ENCODE measurements around the gene JDP2.

The JDP2 gene

GRCh38 chr14:75409316-75410205 lies 18.3 kb upstream of the JDP2 start:
- H3K27me3 ChIP-seq (ENCODE audit: low read length), result no peaks in the 10 kb centered on the region
- no peaks in the 10 kb centered on the region for H3K79me2 ChIP-seq (ENCODE audit: insufficient read depth, low read length)
- no peaks in the 10 kb centered on the region for H3F3A ChIP-seq (ENCODE audit: insufficient read depth)
- no peak overlapping the region for H3K4me3 ChIP-seq (ENCODE audit: insufficient read depth, low read length, poor library complexity, severe bottlenecking)
- H3K9ac ChIP-seq (ENCODE audit: low read length), result no peak overlapping the region
- H3K4me2 ChIP-seq (ENCODE audit: low read depth, low read length, poor library complexity, severe bottlenecking), result no peak overlapping the region
- no peaks in the 10 kb centered on the region for H3K9me3 ChIP-seq (ENCODE audit: insufficient read depth, low read length)
- no peak for TF ChIP-seq EZH2phosphoT487 (conservative IDR thresholded peaks at IDR 0.05; ENCODE audit: low read length)
- TF ChIP-seq, protein P1, sequence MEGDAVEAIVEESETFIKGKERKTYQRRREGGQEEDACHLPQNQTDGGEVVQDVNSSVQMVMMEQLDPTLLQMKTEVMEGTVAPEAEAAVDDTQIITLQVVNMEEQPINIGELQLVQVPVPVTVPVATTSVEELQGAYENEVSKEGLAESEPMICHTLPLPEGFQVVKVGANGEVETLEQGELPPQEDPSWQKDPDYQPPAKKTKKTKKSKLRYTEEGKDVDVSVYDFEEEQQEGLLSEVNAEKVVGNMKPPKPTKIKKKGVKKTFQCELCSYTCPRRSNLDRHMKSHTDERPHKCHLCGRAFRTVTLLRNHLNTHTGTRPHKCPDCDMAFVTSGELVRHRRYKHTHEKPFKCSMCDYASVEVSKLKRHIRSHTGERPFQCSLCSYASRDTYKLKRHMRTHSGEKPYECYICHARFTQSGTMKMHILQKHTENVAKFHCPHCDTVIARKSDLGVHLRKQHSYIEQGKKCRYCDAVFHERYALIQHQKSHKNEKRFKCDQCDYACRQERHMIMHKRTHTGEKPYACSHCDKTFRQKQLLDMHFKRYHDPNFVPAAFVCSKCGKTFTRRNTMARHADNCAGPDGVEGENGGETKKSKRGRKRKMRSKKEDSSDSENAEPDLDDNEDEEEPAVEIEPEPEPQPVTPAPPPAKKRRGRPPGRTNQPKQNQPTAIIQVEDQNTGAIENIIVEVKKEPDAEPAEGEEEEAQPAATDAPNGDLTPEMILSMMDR (IDR thresholded peaks at IDR 0.05; ENCODE audit: insufficient read depth, low read length, poor library complexity, severe bottlenecking), result no peak
- H3K27ac ChIP-seq (ENCODE audit: low read depth, low read length), result no peak overlapping the region
- no peaks in the 10 kb centered on the region for H3K36me3 ChIP-seq (ENCODE audit: low read length)
- H3K9me2 ChIP-seq (replicated peaks; ENCODE audit: insufficient read depth, low read length), result no peaks in the 10 kb centered on the region
- no peaks in the 10 kb centered on the region for H4K20me1 ChIP-seq (ENCODE audit: low read depth, low read length)
- no peak overlapping the region for H2AFZ ChIP-seq (ENCODE audit: low read depth, low read length, severe bottlenecking)

DNA sequence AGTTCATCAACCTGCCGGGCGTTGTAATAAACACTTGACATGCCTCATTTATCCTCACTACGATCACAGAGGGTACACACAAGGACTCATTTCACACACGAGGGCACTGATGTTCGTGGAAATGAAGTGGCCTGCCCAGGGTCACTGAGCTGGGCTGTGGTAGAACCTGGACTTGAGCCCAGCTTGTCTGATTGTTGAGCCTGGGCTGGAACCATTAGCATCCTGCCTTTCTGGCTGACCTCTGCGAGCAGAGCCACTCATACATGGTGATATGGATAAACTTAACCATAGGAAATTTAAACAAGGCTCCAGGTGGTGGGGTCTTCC lies 16.6 kb upstream of the JDP2 start:
- no peak overlapping the region for H2AFZ ChIP-seq (ENCODE audit: low read depth, low read length, severe bottlenecking)
- TF ChIP-seq EZH2phosphoT487 (conservative IDR thresholded peaks at IDR 0.05; ENCODE audit: low read length), result no peak
- TF ChIP-seq, protein P1 (IDR thresholded peaks at IDR 0.05; ENCODE audit: insufficient read depth, low read length, poor library complexity, severe bottlenecking), result no peak
- no peaks in the 10 kb centered on the region for H3K9me2 ChIP-seq (replicated peaks; ENCODE audit: insufficient read depth, low read length)
- H3K9me3 ChIP-seq (ENCODE audit: insufficient read depth, low read length), result no peaks in the 10 kb centered on the region
- no peaks in the 10 kb centered on the region for H3K27me3 ChIP-seq (ENCODE audit: low read length)
- H4K20me1 ChIP-seq (ENCODE audit: low read depth, low read length), result no peaks in the 10 kb centered on the region
- no peak overlapping the region for H3K27ac ChIP-seq (ENCODE audit: low read depth, low read length)
- H3K36me3 ChIP-seq (ENCODE audit: low read length), result no peaks in the 10 kb centered on the region
- no peak overlapping the region for H3K9ac ChIP-seq (ENCODE audit: low read length)
- no peaks in the 10 kb centered on the region for H3K79me2 ChIP-seq (ENCODE audit: insufficient read depth, low read length)
- H3K4me3 ChIP-seq (ENCODE audit: insufficient read depth, low read length, poor library complexity, severe bottlenecking), result no peak overlapping the region
- H3F3A ChIP-seq (ENCODE audit: insufficient read depth), result no peaks in the 10 kb centered on the region
- no peak overlapping the region for H3K4me2 ChIP-seq (ENCODE audit: low read depth, low read length, poor library complexity, severe bottlenecking)

GRCh38 chr14:75413013-75413412 lies 14.8 kb upstream of the JDP2 start:
- Histone ChIP-seq H3K4me2 (ENCODE audit: low read depth, low read length, poor library complexity, severe bottlenecking) (no peak overlapping the region), H3K4me3 (ENCODE audit: insufficient read depth, low read length, poor library complexity, severe bottlenecking) (no peak overlapping the region), H3K79me2 (ENCODE audit: insufficient read depth, low read length) (no peaks in the 10 kb centered on the region), H3K9me3 (ENCODE audit: insufficient read depth, low read length) (no peaks in the 10 kb centered on the region), H3K27me3 (ENCODE audit: low read length) (no peaks in the 10 kb centered on the region), H3K36me3 (ENCODE audit: low read length) (no peaks in the 10 kb centered on the region), H3F3A (ENCODE audit: insufficient read depth) (no peaks in the 10 kb centered on the region), H4K20me1 (ENCODE audit: low read depth, low read length) (no peaks in the 10 kb centered on the region), H3K9me2 (replicated peaks; ENCODE audit: insufficient read depth, low read length) (no peaks in the 10 kb centered on the region), H2AFZ (ENCODE audit: low read depth, low read length, severe bottlenecking) (no peak overlapping the region), H3K9ac (ENCODE audit: low read length) (no peak overlapping the region), H3K27ac (ENCODE audit: low read depth, low read length) (no peak overlapping the region)
- TF ChIP-seq EZH2phosphoT487 (conservative IDR thresholded peaks at IDR 0.05; ENCODE audit: low read length), result no peak
- TF ChIP-seq, protein P1 (IDR thresholded peaks at IDR 0.05; ENCODE audit: insufficient read depth, low read length, poor library complexity, severe bottlenecking), result no peak

Data from SU-DHL-6 (cell line).